HEK293 (cell line): Measurements from ENCODE around the gene WDR38.
A peak's percentile ranks its signal among the peaks of the same experiment; 100 is the strongest.

ENCODE experiments used
- CTCF ChIP-seq: fragments of 450-650 bp; formaldehyde crosslinking; IDR thresholded peaks from 2 replicates; pipeline ENCODE4 v1.5.1; 2016; ENCODE audit warnings: missing biosample characterization, missing genetic modification characterization
- KLF16 ChIP-seq: fragments of 450-650 bp; formaldehyde crosslinking; IDR thresholded peaks from 2 replicates; pipeline ENCODE4 v1.5.1; 2017; ENCODE audit warnings: missing biosample characterization, missing genetic modification characterization
- MEIS1 ChIP-seq: sonication (generic); formaldehyde crosslinking; IDR thresholded peaks from 2 replicates; pipeline ENCODE4 v1.8.1; 2022; ENCODE audit warnings: missing genetic modification reagents, mild to moderate bottlenecking, borderline replicate concordance
- SP2 ChIP-seq: fragments of 450-650 bp; formaldehyde crosslinking; IDR thresholded peaks from 2 replicates; pipeline ENCODE4 v1.5.1; 2016; ENCODE audit warnings: missing biosample characterization, missing genetic modification characterization
- ZBTB7A ChIP-seq: fragments of 450-650 bp; formaldehyde crosslinking; IDR thresholded peaks from 2 replicates; pipeline ENCODE4 v1.5.1; 2016; ENCODE audit warnings: low read depth, missing biosample characterization, missing genetic modification characterization
- ZEB2 ChIP-seq: fragments of 450-650 bp; formaldehyde crosslinking; IDR thresholded peaks from 2 replicates; pipeline ENCODE4 v1.5.1; 2016; ENCODE audit warnings: missing biosample characterization, missing genetic modification characterization
- ZNF19 ChIP-seq: fragments of 450-650 bp; formaldehyde crosslinking; IDR thresholded peaks from 2 replicates; pipeline ENCODE4; 2016; ENCODE audit warnings: missing biosample characterization, missing genetic modification characterization, low read depth
- ZNF202 ChIP-seq: fragments of 450-650 bp; formaldehyde crosslinking; IDR thresholded peaks from 2 replicates; pipeline ENCODE4 v1.5.1; 2016; ENCODE audit warnings: missing biosample characterization, missing genetic modification characterization, borderline replicate concordance
- ZNF211 ChIP-seq: fragments of 450-650 bp; formaldehyde crosslinking; IDR thresholded peaks from 2 replicates; pipeline ENCODE4 v1.5.1; 2016; ENCODE audit warnings: low read depth, missing biosample characterization, missing genetic modification characterization
- ZNF274 ChIP-seq, 2 experiments: fragments of 200-500 bp in 1 of 2; fragments of 450-650 bp in 1 of 2; sonication (Bioruptor generic) in 1 of 2; formaldehyde crosslinking in 1 of 2; IDR thresholded peaks; 2 replicates each; pipeline versions ENCODE4 v1.5.1 to v1.6.1; 2014 to 2016; ENCODE audit warnings: borderline replicate concordance in 1 of 2, inconsistent platforms in 1 of 2, low read length in 1 of 2, missing biosample characterization in 1 of 2, missing genetic modification characterization in 1 of 2
- ZNF544 ChIP-seq: fragments of 450-650 bp; formaldehyde crosslinking; IDR thresholded peaks from 2 replicates; pipeline ENCODE4 v1.5.0; 2017; ENCODE audit warnings: missing biosample characterization, missing genetic modification characterization
- ZNF624 ChIP-seq: fragments of 450-650 bp; formaldehyde crosslinking; IDR thresholded peaks from 2 replicates; pipeline ENCODE4 v1.5.1; 2017; ENCODE audit warnings: missing biosample characterization, missing genetic modification characterization
- TF ChIP-seq, protein P1 (sequence below): fragments of 450-650 bp; formaldehyde crosslinking; IDR thresholded peaks from 2 replicates; pipeline ENCODE4 v1.5.1; 2016; ENCODE audit warnings: missing biosample characterization, missing genetic modification characterization
- TF ChIP-seq, protein P2 (sequence below): fragments of 450-650 bp; formaldehyde crosslinking; IDR thresholded peaks from 2 replicates; pipeline ENCODE4 v1.5.1; 2016; ENCODE audit warnings: missing biosample characterization, missing genetic modification characterization
- TF ChIP-seq, protein P3 (sequence below): fragments of 450-650 bp; formaldehyde crosslinking; IDR thresholded peaks from 2 replicates; pipeline ENCODE4 v1.5.1; 2016; ENCODE audit warnings: missing biosample characterization, missing genetic modification characterization
- TF ChIP-seq, protein P4 (sequence below): fragments of 450-650 bp; formaldehyde crosslinking; conservative IDR thresholded peaks from 2 replicates; pipeline ENCODE4 v1.5.1; 2016; ENCODE audit warnings: low read depth, missing biosample characterization, missing genetic modification characterization
- TF ChIP-seq, protein P5 (sequence below): fragments of 450-650 bp; formaldehyde crosslinking; IDR thresholded peaks from 2 replicates; pipeline ENCODE4 v1.5.1; 2017; ENCODE audit warnings: missing biosample characterization, mild to moderate bottlenecking, missing genetic modification characterization, moderate library complexity
- TF ChIP-seq, protein P6 (sequence below): fragments of 450-650 bp; formaldehyde crosslinking; conservative IDR thresholded peaks from 2 replicates; pipeline ENCODE4 v1.5.1; 2016; ENCODE audit warnings: low read depth, missing biosample characterization, missing genetic modification characterization

WDR38 gene

GRCh38 chr9:124861342-124862229, 8.3 kb downstream of the WDR38 start, which contains the start of the genes ARPC5L and RPL35 (continued):
- TF ChIP-seq ZNF544 (tag by site-specific recombination) (no peak), ZBTB7A (tag by site-specific recombination) (no peak), ZNF211 (tag by site-specific recombination) (no peak), SP2 (peak; percentile 90), ZNF19 (tag by site-specific recombination) (no peak), MEIS1 (no peak), ZNF624 (tag by site-specific recombination) (no peak), ZEB2 (tag by site-specific recombination) (peak; percentile 94; the same call in 1 of the 2 replicates), KLF16 (tag by site-specific recombination) (0 out of 2 replicates have a peak, but pooled peaks have one; percentile 37), ZNF202 (no peak), ZNF274 (IDR thresholded peaks at IDR 0.05; ENCODE audit: low read length) (no peak), ZNF274 (tag by site-specific recombination; IDR thresholded peaks at IDR 0.05; ENCODE audit: borderline replicate concordance) (no peak), CTCF (tag by site-specific recombination) (peak; percentile 59; the same call in 1 of the 2 replicates)
- TF ChIP-seq, protein P1, sequence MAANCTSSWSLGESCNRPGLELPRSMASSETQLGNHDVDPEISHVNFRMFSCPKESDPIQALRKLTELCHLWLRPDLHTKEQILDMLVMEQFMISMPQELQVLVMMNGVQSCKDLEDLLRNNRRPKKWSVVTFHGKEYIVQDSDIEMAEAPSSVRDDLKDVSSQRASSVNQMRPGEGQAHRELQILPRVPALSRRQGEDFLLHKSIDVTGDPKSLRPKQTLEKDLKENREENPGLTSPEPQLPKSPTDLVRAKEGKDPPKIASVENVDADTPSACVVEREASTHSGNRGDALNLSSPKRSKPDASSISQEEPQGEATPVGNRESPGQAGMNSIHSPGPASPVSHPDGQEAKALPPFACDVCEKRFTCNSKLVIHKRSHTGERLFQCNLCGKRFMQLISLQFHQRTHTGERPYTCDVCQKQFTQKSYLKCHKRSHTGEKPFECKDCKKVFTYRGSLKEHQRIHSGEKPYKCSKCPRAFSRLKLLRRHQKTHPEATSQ (tag by site-specific recombination), result no peak
- TF ChIP-seq, protein P2, sequence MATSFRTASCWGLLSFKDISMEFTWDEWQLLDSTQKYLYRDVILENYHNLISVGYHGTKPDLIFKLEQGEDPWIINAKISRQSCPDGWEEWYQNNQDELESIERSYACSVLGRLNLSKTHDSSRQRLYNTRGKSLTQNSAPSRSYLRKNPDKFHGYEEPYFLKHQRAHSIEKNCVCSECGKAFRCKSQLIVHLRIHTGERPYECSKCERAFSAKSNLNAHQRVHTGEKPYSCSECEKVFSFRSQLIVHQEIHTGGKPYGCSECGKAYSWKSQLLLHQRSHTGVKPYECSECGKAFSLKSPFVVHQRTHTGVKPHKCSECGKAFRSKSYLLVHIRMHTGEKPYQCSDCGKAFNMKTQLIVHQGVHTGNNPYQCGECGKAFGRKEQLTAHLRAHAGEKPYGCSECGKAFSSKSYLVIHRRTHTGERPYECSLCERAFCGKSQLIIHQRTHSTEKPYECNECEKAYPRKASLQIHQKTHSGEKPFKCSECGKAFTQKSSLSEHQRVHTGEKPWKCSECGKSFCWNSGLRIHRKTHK (tag by site-specific recombination), result no peak
- TF ChIP-seq, protein P3, sequence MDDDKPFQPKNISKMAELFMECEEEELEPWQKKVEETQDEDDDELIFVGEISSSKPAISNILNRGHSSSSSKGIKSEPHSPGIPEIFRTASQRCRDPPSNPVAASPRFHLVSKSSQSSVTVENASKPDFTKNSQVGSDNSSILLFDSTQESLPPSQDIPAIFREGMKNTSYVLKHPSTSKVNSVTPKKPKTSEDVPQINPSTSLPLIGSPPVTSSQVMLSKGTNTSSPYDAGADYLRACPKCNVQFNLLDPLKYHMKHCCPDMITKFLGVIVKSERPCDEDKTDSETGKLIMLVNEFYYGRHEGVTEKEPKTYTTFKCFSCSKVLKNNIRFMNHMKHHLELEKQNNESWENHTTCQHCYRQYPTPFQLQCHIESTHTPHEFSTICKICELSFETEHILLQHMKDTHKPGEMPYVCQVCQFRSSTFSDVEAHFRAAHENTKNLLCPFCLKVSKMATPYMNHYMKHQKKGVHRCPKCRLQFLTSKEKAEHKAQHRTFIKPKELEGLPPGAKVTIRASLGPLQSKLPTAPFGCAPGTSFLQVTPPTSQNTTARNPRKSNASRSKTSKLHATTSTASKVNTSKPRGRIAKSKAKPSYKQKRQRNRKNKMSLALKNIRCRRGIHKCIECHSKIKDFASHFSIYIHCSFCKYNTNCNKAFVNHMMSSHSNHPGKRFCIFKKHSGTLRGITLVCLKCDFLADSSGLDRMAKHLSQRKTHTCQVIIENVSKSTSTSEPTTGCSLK, result no peak
- TF ChIP-seq, protein P4, sequence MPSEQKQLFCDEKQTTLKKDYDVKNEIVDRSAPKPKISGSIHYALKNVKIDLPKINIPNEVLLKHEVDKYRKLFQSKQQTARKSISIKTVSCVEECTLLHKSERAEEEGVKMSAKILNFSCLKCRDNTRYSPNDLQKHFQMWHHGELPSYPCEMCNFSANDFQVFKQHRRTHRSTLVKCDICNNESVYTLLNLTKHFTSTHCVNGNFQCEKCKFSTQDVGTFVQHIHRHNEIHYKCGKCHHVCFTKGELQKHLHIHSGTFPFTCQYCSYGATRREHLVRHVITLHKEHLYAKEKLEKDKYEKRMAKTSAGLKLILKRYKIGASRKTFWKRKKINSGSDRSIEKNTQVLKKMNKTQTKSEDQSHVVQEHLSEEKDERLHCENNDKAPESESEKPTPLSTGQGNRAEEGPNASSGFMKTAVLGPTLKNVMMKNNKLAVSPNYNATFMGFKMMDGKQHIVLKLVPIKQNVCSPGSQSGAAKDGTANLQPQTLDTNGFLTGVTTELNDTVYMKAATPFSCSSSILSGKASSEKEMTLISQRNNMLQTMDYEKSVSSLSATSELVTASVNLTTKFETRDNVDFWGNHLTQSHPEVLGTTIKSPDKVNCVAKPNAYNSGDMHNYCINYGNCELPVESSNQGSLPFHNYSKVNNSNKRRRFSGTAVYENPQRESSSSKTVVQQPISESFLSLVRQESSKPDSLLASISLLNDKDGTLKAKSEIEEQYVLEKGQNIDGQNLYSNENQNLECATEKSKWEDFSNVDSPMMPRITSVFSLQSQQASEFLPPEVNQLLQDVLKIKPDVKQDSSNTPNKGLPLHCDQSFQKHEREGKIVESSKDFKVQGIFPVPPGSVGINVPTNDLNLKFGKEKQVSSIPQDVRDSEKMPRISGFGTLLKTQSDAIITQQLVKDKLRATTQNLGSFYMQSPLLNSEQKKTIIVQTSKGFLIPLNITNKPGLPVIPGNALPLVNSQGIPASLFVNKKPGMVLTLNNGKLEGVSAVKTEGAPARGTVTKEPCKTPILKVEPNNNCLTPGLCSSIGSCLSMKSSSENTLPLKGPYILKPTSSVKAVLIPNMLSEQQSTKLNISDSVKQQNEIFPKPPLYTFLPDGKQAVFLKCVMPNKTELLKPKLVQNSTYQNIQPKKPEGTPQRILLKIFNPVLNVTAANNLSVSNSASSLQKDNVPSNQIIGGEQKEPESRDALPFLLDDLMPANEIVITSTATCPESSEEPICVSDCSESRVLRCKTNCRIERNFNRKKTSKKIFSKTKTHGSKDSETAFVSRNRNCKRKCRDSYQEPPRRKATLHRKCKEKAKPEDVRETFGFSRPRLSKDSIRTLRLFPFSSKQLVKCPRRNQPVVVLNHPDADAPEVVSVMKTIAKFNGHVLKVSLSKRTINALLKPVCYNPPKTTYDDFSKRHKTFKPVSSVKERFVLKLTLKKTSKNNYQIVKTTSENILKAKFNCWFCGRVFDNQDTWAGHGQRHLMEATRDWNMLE, result peak; percentile 65
- TF ChIP-seq, protein P5, sequence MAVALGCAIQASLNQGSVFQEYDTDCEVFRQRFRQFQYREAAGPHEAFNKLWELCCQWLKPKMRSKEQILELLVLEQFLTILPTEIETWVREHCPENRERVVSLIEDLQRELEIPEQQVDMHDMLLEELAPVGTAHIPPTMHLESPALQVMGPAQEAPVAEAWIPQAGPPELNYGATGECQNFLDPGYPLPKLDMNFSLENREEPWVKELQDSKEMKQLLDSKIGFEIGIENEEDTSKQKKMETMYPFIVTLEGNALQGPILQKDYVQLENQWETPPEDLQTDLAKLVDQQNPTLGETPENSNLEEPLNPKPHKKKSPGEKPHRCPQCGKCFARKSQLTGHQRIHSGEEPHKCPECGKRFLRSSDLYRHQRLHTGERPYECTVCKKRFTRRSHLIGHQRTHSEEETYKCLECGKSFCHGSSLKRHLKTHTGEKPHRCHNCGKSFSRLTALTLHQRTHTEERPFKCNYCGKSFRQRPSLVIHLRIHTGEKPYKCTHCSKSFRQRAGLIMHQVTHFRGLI (tag by site-specific recombination), result no peak
- TF ChIP-seq, protein P6, sequence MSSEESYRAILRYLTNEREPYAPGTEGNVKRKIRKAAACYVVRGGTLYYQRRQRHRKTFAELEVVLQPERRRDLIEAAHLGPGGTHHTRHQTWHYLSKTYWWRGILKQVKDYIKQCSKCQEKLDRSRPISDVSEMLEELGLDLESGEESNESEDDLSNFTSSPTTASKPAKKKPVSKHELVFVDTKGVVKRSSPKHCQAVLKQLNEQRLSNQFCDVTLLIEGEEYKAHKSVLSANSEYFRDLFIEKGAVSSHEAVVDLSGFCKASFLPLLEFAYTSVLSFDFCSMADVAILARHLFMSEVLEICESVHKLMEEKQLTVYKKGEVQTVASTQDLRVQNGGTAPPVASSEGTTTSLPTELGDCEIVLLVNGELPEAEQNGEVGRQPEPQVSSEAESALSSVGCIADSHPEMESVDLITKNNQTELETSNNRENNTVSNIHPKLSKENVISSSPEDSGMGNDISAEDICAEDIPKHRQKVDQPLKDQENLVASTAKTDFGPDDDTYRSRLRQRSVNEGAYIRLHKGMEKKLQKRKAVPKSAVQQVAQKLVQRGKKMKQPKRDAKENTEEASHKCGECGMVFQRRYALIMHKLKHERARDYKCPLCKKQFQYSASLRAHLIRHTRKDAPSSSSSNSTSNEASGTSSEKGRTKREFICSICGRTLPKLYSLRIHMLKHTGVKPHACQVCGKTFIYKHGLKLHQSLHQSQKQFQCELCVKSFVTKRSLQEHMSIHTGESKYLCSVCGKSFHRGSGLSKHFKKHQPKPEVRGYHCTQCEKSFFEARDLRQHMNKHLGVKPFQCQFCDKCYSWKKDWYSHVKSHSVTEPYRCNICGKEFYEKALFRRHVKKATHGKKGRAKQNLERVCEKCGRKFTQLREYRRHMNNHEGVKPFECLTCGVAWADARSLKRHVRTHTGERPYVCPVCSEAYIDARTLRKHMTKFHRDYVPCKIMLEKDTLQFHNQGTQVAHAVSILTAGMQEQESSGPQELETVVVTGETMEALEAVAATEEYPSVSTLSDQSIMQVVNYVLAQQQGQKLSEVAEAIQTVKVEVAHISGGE, result peak; percentile 66
